ENCODE data around the gene TPO.
"Not testable (repeated sequence)": the region's sequence is repeated elsewhere in the genome, so short reads cannot be mapped to it uniquely, and the experiment has no call there.

The TPO gene

GRCh38 chr2:1413156-1413710 is at the start of gene TPO:
TSS of gene TPO (plus strand) at chr2:1413463. CDS start at chr2:1414409, 946 bp downstream.
- DNase-seq: no peak

GRCh38 chr2:1366546-1367134 is 46.6 kb upstream of the TPO start:
- DNase-seq: peak; percentile 8

- no peak for DNase-seq
Measured at GRCh38 chr2:1367601-1368000, 45.7 kb upstream of the TPO start.

GRCh38 chr2:1369905-1370304 is 43.4 kb upstream of the TPO start:
- DNase-seq: no peak

- no peak for DNase-seq
Measured at GRCh38 chr2:1370461-1370860, 42.8 kb upstream of the TPO start.

GRCh38 chr2:1371082-1371481 is 42.2 kb upstream of the TPO start:
- no peak for DNase-seq

- no peak for DNase-seq
Measured at GRCh38 chr2:1373830-1374229, 39.4 kb upstream of the TPO start.

- no peak for DNase-seq
Measured at GRCh38 chr2:1374287-1374686, 39.0 kb upstream of the TPO start.

- no peak for DNase-seq
Measured at GRCh38 chr2:1375794-1376193, 37.5 kb upstream of the TPO start.

GRCh38 chr2:1377473-1377872 is 35.8 kb upstream of the TPO start:
- DNase-seq: no peak

GRCh38 chr2:1378456-1379150 is 34.7 kb upstream of the TPO start:
- no peak for DNase-seq

- no peak for DNase-seq
Measured at GRCh38 chr2:1381644-1382043, 31.6 kb upstream of the TPO start.

- not testable (repeated sequence) for DNase-seq
Measured at GRCh38 chr2:1387954-1388725, 25.1 kb upstream of the TPO start.

- not testable (repeated sequence) for DNase-seq
Measured at GRCh38 chr2:1390118-1390517, 23.1 kb upstream of the TPO start.

- DNase-seq: no peak
Measured at GRCh38 chr2:1393321-1393720, 19.9 kb upstream of the TPO start.

- DNase-seq: no peak
Measured at GRCh38 chr2:1394709-1395408, 18.4 kb upstream of the TPO start.

GRCh38 chr2:1397350-1397749 is 15.9 kb upstream of the TPO start:
- no peak for DNase-seq

- no peak for DNase-seq
Measured at GRCh38 chr2:1398191-1398590, 15.1 kb upstream of the TPO start.

GRCh38 chr2:1400943-1401735 is 12.1 kb upstream of the TPO start:
- DNase-seq: no peak

- DNase-seq: no peak
Measured at GRCh38 chr2:1402064-1402463, 11.2 kb upstream of the TPO start.

GRCh38 chr2:1403565-1403964 is 9.7 kb upstream of the TPO start:
- no peak for DNase-seq

GRCh38 chr2:1405124-1405523 is 8.1 kb upstream of the TPO start:
- DNase-seq: no peak
